Glutamatergic neuron (in vitro differentiated cells): ENCODE results near the gene VSTM2B. TPM values are rescaled to one million over a fixed set of nuclear protein-coding genes. Genes with fewer than 3 reads are reported as not detected.

Source experiments
- DNase-seq: peaks from one replicate; pipeline ENCODE4 v3.0.0; 2022
- H3K27ac Mint-ChIP-seq: one replicate; pipeline ENCODE4 v1.8.0; 2020; ENCODE audit warnings: mild to moderate bottlenecking, mixed read lengths, inconsistent platforms; ENCODE audit not compliant: unreplicated experiment
- H3K27me3 Mint-ChIP-seq: one replicate; pipeline ENCODE4 v1.8.0; 2020; ENCODE audit warnings: mild to moderate bottlenecking, moderate library complexity, mixed read lengths, inconsistent platforms; ENCODE audit not compliant: unreplicated experiment
- H3K36me3 Mint-ChIP-seq: one replicate; pipeline ENCODE4 v1.8.0; 2020; ENCODE audit warnings: mild to moderate bottlenecking, mixed read lengths, inconsistent platforms; ENCODE audit not compliant: unreplicated experiment
- H3K4me1 Mint-ChIP-seq: one replicate; pipeline ENCODE4 v1.8.0; 2020; ENCODE audit warnings: mild to moderate bottlenecking, low read depth, mixed read lengths, inconsistent platforms; ENCODE audit not compliant: unreplicated experiment
- H3K4me3 Mint-ChIP-seq: one replicate; pipeline ENCODE4 v1.8.0; 2020; ENCODE audit warnings: mild to moderate bottlenecking, mixed read lengths, inconsistent platforms; ENCODE audit not compliant: unreplicated experiment
- H3K9me3 Mint-ChIP-seq: one replicate; pipeline ENCODE4 v1.8.0; 2020; ENCODE audit warnings: mild to moderate bottlenecking, moderate library complexity, mixed read lengths, inconsistent platforms; ENCODE audit not compliant: unreplicated experiment
- total RNA-seq: library from RNA; stranded (reverse); fragmentation: NEBNext Ultra II Directional; extraction: Animal tissue kit (Norgen Biotek cat#: 25700); gene quantifications from one replicate; pipeline ENCODE4 v1.2.1, GENCODE V29; 2021; ENCODE audit not compliant: unreplicated experiment
- TF ChIP-seq, protein P1 (sequence below): fragments of 200-600 bp; sonication (generic); IDR thresholded peaks from one replicate; pipeline ENCODE4 v1.5.0; 2021; ENCODE audit not compliant: partially characterized antibody, unreplicated experiment

VSTM2B gene
- total RNA-seq, 1 donor from 2014 or later = 16.6 TPM

DNA sequence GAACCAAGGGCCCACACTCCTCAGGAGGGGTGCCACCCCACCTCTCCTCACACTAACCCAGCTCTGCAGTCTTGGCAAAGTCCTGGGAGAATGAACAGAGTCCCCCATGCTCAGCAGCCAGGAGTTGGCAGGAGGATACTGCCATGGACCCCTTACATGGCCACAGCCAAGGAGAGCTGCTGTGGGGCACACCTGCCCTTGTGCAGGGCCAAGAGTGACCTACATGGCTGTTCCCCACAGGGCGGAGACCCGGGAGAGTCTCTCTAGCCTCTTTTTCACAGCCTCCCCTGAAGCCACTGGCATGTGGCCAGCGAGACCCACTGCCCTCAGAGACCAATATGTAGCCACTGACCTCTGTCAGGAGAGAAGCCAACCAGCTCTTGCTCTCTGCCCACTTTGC lies 45.9 kb upstream of the VSTM2B start:
- Mint-ChIP-seq H3K27me3 (peaks cover 3% of the 10 kb centered on the region), H3K9me3 (peaks cover 17% of the 10 kb centered on the region), H3K36me3 (peaks cover 5% of the 10 kb centered on the region), H3K4me1 (no peaks in the 10 kb centered on the region), H3K27ac (no peak overlapping the region), H3K4me3 (no peak overlapping the region)
- DNase-seq = no peak
- TF ChIP-seq, protein P1, sequence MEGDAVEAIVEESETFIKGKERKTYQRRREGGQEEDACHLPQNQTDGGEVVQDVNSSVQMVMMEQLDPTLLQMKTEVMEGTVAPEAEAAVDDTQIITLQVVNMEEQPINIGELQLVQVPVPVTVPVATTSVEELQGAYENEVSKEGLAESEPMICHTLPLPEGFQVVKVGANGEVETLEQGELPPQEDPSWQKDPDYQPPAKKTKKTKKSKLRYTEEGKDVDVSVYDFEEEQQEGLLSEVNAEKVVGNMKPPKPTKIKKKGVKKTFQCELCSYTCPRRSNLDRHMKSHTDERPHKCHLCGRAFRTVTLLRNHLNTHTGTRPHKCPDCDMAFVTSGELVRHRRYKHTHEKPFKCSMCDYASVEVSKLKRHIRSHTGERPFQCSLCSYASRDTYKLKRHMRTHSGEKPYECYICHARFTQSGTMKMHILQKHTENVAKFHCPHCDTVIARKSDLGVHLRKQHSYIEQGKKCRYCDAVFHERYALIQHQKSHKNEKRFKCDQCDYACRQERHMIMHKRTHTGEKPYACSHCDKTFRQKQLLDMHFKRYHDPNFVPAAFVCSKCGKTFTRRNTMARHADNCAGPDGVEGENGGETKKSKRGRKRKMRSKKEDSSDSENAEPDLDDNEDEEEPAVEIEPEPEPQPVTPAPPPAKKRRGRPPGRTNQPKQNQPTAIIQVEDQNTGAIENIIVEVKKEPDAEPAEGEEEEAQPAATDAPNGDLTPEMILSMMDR = no peak

DNA sequence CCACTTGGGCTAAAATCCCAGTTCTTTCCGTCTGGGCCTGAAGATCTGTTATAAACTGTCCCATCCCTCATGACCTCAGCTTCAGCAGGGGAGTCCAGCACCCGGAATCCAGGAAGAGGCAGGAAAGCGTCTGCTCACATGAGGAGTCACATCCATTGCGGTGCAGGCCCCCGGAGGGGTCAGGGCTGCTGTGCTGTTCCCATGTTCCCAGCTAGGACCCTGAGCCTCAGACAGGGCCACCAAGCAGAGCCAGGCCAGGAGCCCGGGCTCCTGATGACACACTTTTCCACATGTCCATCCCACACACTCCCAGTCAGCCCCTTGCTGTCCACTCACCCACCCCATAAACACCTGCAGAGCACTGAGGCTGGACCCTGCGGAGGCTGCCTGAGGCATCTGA lies 45.3 kb upstream of the VSTM2B start:
- Mint-ChIP-seq H3K27ac (no peak overlapping the region), H3K9me3 (peaks cover 17% of the 10 kb centered on the region), H3K27me3 (peaks cover 3% of the 10 kb centered on the region), H3K4me1 (no peaks in the 10 kb centered on the region), H3K4me3 (no peak overlapping the region), H3K36me3 (peaks cover 5% of the 10 kb centered on the region)
- TF ChIP-seq, protein P1 = no peak
- no peak for DNase-seq

- no peak overlapping the region for H3K27ac Mint-ChIP-seq
- no peaks in the 10 kb centered on the region for H3K4me1 Mint-ChIP-seq
- H3K9me3 Mint-ChIP-seq = peaks cover 17% of the 10 kb centered on the region
These were observed 42.7 kb upstream of the VSTM2B start for GRCh38 chr19:29482855-29483640.

GRCh38 chr19:29483641-29483920 lies 42.2 kb upstream of the VSTM2B start:
- H3K36me3 Mint-ChIP-seq = peaks cover 10% of the 10 kb centered on the region
- no peak for DNase-seq
- TF ChIP-seq, protein P1 = no peak
- no peak overlapping the region for H3K27ac Mint-ChIP-seq
- H3K4me3 Mint-ChIP-seq = no peak overlapping the region
- no peaks in the 10 kb centered on the region for H3K4me1 Mint-ChIP-seq
- peaks cover 3% of the 10 kb centered on the region for H3K27me3 Mint-ChIP-seq
- peaks cover 17% of the 10 kb centered on the region for H3K9me3 Mint-ChIP-seq

More at GRCh38 chr19:29482855-29483640, 42.7 kb upstream of the VSTM2B start:
- no peak overlapping the region for H3K4me3 Mint-ChIP-seq
- no peak for DNase-seq
- TF ChIP-seq, protein P1 = no peak
- H3K27me3 Mint-ChIP-seq = peaks cover 3% of the 10 kb centered on the region
- H3K36me3 Mint-ChIP-seq = peaks cover 10% of the 10 kb centered on the region

GRCh38 chr19:29483944-29484581 lies 41.7 kb upstream of the VSTM2B start:
- Mint-ChIP-seq H3K27me3 (peaks cover 3% of the 10 kb centered on the region), H3K4me1 (no peaks in the 10 kb centered on the region), H3K9me3 (peaks cover 17% of the 10 kb centered on the region), H3K4me3 (no peak overlapping the region), H3K27ac (no peak overlapping the region), H3K36me3 (peaks cover 10% of the 10 kb centered on the region)
- TF ChIP-seq, protein P1 = no peak
- DNase-seq = no peak
